Measurements from ENCODE around the gene ZC3H18. TPM values are rescaled to one million over a fixed set of nuclear protein-coding genes. Genes with fewer than 3 reads are reported as not detected.

The ZC3H18 gene
- total RNA-seq, 1 experiment from 2014 or later = 57.8 TPM

- Histone ChIP-seq H3K27ac (ENCODE audit: low read depth, low read length) (no peak within 1 kb of the TSS; the same call in 1 of the 2 replicates), H2AFZ (ENCODE audit: low read depth, low read length, poor library complexity, severe bottlenecking) (no peak within 1 kb of the TSS), H3K9me2 (ENCODE audit: insufficient read depth) (no peaks in the 10 kb centered on the region), H3K4me2 (ENCODE audit: low read length) (no peak within 1 kb of the TSS; the same call in 1 of the 2 replicates), H3K4me1 (ENCODE audit: control insufficient read depth in 1 of 2, insufficient read depth in 2 of 2, low read length in 2 of 2) (peaks cover 7 to 44% of the 10 kb centered on the region in 2 experiments; a peak in 2 of 4 replicates), H3K4me3 (replicated peaks in 1 of 2; ENCODE audit: low read depth in 1 of 2, low read length in 2 of 2) (no peak within 1 kb of the TSS), H3K79me2 (ENCODE audit: insufficient read depth, low read length) (no peaks in the 10 kb centered on the region), H3K36me3 (ENCODE audit: control insufficient read depth in 1 of 2, insufficient read depth in 2 of 2, low read length in 2 of 2) (peaks cover 0 to under 1% of the 10 kb centered on the region in 2 experiments; a peak in 1 of 4 replicates), H4K20me1 (ENCODE audit: insufficient read depth) (no peaks in the 10 kb centered on the region), H3K9ac (ENCODE audit: low read length) (no peak within 1 kb of the TSS), H3K9me3 (ENCODE audit: control insufficient read depth in 1 of 2, insufficient read depth in 1 of 2, low read depth in 1 of 2, low read length in 2 of 2) (no peaks in the 10 kb centered on the region), H3K27me3 (ENCODE audit: insufficient read depth, low read length) (no peaks in the 10 kb centered on the region)
- intact Hi-C loops (cut with micrococcal nuclease) = no loop called here
- BruUV-seq (replicated peaks) = no TSS peak
- no peak for ATAC-seq
- DNase-seq (ENCODE audit: low read depth, low spot score) = no peak
- CTCF ChIA-PET = interaction anchor here (2.2 kb wide), 1 partner anchor 9 kb away, joined by 8 read pairs; no protein-coding TSS in a partner anchor
- TF ChIP-seq REST (IDR thresholded peaks at IDR 0.05; ENCODE audit: low read depth) (no peak), SRF (IDR thresholded peaks at IDR 0.05; ENCODE audit: low read depth) (no peak), ATF3 (IDR thresholded peaks at IDR 0.05) (no peak), YY1 (IDR thresholded peaks at IDR 0.05; ENCODE audit: extremely low read depth, insufficient replicate concordance, low read depth, low read length) (no peak), ELF1 (IDR thresholded peaks at IDR 0.05; ENCODE audit: borderline replicate concordance, low read depth) (no peak), EZH2phosphoT487 (IDR thresholded peaks at IDR 0.05; ENCODE audit: borderline replicate concordance) (no peak), CEBPB (IDR thresholded peaks at IDR 0.05; ENCODE audit: low read depth) (no peak), MAX (IDR thresholded peaks at IDR 0.05) (no peak), TCF7L2 (IDR thresholded peaks at IDR 0.05; ENCODE audit: borderline replicate concordance, extremely low read depth, insufficient read depth, insufficient read length) (no peak), POLR2A (IDR thresholded peaks at IDR 0.05; ENCODE audit: borderline replicate concordance, extremely low read depth, insufficient read depth, insufficient read length) (no peak)
- RAD21 ChIA-PET (ENCODE audit: low non-redundant PET in 1 of 2, low total read pairs in 2 of 2, uncharacterized antibody in 2 of 2, unreplicated experiment in 2 of 2) = no interaction called here
- POLR2A ChIA-PET = interaction anchor here (0.6 kb wide), 1 partner anchor 574 kb away, joined by 3 read pairs; no protein-coding TSS in a partner anchor
Observed at GRCh38 chr16:88638323-88639230, 68.4 kb downstream of the ZC3H18 start, which contains the start of gene IL17C. IL17C (plus strand) TSS chr16:88638572; CDS start chr16:88638642, 70 bp downstream.
